ENCODE results near the gene FOXL2. TPM values are rescaled to one million over a fixed set of nuclear protein-coding genes. Genes with fewer than 3 reads are reported as not detected.

The FOXL2 gene
- total RNA-seq, 4 donors from 2014 or later = 0.19 TPM; not detected in 3

DNA sequence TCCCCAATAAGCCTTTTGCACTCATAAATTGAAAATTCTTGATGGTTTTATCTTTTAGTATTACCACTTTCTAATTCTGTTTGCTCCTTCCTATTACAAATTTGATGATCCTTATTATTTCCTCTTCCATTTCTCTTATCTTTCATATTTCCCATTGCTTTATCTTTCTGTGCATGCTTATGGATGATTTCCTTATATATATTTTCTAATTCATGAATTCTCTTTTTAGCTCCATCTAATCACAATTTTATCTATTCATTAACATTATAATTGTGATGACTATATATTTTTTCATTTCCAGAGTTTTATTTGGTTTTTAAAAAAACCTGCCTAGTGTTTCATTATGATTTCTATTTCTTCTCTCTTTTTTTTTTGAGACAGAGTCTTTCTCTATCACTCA lies 18.0 kb upstream of the FOXL2 start:
- H3K4me1 ChIP-seq = peaks cover 0 to 7% (median 0%) of the 10 kb centered on the region in 3 donors
- intact Hi-C loops (cut with DNase I) = no loop called here
- no peaks in the 10 kb centered on the region for H3K9me3 ChIP-seq
- H3K36me3 ChIP-seq = no peaks in the 10 kb centered on the region
- DNase-seq = no peak
- H3K4me3 ChIP-seq = no peak overlapping the region
- H3K27ac ChIP-seq = no peak overlapping the region
- TF ChIP-seq, protein P1, sequence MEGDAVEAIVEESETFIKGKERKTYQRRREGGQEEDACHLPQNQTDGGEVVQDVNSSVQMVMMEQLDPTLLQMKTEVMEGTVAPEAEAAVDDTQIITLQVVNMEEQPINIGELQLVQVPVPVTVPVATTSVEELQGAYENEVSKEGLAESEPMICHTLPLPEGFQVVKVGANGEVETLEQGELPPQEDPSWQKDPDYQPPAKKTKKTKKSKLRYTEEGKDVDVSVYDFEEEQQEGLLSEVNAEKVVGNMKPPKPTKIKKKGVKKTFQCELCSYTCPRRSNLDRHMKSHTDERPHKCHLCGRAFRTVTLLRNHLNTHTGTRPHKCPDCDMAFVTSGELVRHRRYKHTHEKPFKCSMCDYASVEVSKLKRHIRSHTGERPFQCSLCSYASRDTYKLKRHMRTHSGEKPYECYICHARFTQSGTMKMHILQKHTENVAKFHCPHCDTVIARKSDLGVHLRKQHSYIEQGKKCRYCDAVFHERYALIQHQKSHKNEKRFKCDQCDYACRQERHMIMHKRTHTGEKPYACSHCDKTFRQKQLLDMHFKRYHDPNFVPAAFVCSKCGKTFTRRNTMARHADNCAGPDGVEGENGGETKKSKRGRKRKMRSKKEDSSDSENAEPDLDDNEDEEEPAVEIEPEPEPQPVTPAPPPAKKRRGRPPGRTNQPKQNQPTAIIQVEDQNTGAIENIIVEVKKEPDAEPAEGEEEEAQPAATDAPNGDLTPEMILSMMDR (IDR thresholded peaks at IDR 0.05) = no peak
- no peak for TF ChIP-seq POLR2A (IDR thresholded peaks at IDR 0.05)
- H3K27me3 ChIP-seq = peaks cover 0 to 52% (median 9%) of the 10 kb centered on the region in 4 donors

DNA sequence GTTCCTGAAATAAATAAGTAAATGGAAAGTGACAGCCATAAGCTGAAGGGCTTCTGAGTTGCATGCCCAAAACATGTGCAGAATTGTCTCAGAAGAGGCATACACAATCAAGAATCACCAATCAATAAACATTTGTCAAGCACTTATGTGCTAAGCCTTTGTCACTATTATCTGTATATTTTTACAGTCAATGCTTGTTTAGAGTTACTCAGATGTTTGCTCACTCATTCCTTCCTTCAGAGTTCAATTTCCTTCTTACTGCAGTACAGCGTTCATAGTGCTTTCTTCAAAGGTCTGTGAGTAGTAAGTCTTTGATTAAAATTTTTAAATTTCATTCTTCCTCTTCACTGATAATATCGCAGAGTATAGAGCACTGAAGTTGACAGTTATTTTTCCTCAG lies 17.3 kb upstream of the FOXL2 start:
- WGBS, 2 donors = 71 to 83% methylated on average over 2 of the region's 2 CpGs
- H3K9me3 ChIP-seq = no peaks in the 10 kb centered on the region
- no peak for DNase-seq
- TF ChIP-seq, protein P1 (IDR thresholded peaks at IDR 0.05) = no peak
- TF ChIP-seq POLR2A (IDR thresholded peaks at IDR 0.05) = no peak
- no peak overlapping the region for H3K27ac ChIP-seq
- intact Hi-C loops (cut with DNase I) = no loop called here
- H3K27me3 ChIP-seq = peaks cover 0 to 55% (median 9%) of the 10 kb centered on the region in 4 donors
- H3K4me1 ChIP-seq = peaks cover 0 to 7% (median 0%) of the 10 kb centered on the region in 3 donors
- H3K36me3 ChIP-seq = no peaks in the 10 kb centered on the region
- no peak overlapping the region for H3K4me3 ChIP-seq

DNA sequence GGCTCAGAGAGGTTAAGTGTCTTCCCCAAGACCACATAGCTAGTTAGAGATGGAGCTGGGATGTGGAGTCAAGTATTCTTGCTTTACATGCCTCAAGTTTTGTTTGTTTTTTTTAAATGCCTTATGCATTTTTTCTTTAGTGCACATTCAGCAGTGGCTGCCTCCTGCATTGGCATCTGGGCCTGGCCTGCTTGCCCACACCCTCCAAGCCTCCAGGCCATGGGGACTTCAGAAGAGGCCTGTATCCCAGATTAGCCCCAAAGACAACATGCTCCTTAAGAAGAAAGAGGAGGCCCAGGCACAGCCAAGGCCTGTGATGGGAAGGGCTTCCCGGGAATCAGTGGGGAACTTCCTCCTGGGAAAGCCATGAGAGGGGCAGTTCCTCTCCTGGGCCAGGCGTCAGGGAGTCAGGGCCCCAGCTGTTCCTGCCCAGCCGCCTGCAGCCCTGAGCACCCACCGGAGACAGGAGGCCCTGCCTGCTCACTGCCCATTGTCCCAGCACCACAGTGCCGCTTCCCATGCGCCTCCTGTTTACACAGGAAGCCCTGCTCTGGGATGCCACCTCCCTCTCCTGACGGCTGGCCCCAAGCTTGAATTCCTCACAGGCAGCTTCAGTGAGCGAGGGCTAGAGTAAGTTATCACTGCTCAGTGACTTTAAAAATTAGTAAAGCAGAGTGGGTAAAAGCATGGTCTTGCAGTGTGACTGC lies 16.1 kb upstream of the FOXL2 start:
- no peak overlapping the region for H3K27ac ChIP-seq
- no peak for DNase-seq
- H3K36me3 ChIP-seq = no peaks in the 10 kb centered on the region
- H3K9me3 ChIP-seq = no peaks in the 10 kb centered on the region
- TF ChIP-seq POLR2A (IDR thresholded peaks at IDR 0.05) = no peak
- TF ChIP-seq, protein P1 (IDR thresholded peaks at IDR 0.05) = no peak
- WGBS, 2 donors = 60% methylated on average over 1 of the region's 8 CpGs; no CpG with 5 or more reads in 1 of the 2 donors
- intact Hi-C loops (cut with DNase I) = no loop called here
- no peak overlapping the region for H3K4me3 ChIP-seq
- H3K4me1 ChIP-seq = peaks cover 0 to 7% (median 0%) of the 10 kb centered on the region in 3 donors
- peaks cover 0 to 62% (median 9%) of the 10 kb centered on the region in 4 donors for H3K27me3 ChIP-seq

DNA sequence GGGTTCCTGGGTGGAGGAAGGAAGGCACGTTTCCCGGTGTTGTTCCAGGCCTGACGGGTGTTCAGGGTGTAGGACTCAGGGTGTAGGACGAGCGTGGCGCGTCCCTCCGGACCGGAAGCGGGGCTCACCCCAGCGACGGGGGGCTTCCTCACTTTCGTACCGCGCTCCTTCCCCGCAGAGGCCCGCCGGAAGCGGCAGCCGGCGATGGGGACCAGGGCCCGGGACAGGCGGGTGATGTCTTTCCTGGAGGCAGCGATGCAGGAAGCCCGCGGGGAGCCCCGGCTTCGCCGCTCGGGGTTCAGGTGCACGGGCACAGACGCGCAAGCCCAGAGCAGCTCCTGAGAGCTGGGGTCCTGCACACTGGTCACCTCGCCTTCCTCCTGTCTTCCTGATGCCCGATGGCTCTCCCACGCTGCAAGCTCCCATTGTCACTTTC lies 13.5 kb upstream of the FOXL2 start:
- intact Hi-C loops (cut with DNase I) = no loop called here
- Histone ChIP-seq H3K27ac (no peak overlapping the region), H3K4me1 (peaks cover 0 to 7% (median 0%) of the 10 kb centered on the region in 3 donors), H3K4me3 (peak overlapping the region in 1 of 4 donors; percentile 26), H3K9me3 (no peaks in the 10 kb centered on the region), H3K27me3 (peaks cover 0 to 78% (median 9%) of the 10 kb centered on the region in 4 donors), H3K36me3 (no peaks in the 10 kb centered on the region)
- WGBS, 2 donors = 6 to 15% methylated on average over 19 to 26 of the region's 36 CpGs
- TF ChIP-seq POLR2A (IDR thresholded peaks at IDR 0.05) = no peak
- TF ChIP-seq, protein P1 (IDR thresholded peaks at IDR 0.05) = no peak
- DNase-seq = no peak

DNA sequence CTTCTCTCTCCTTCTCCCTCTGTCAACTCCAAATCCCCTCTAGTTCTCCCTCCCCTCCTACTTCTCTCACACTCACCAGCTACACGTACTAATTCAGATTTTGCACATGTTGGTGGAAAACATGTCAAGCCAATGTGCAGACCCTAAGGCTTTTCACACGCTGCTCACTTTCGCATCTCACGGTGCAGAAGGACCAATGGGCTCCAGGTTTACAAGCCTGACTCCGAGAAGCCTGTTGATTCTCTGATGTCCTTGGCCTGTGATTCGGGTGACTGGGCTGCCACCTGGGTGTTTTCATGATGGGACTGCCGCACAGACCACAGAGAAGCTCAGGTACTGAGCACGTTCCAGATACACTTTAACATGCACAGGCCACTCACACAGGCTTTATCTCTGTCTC lies 3.8 kb upstream of the FOXL2 start:
- peaks cover 25 to 100% (median 35%) of the 10 kb centered on the region in 4 donors for H3K27me3 ChIP-seq
- WGBS, 2 donors = 82 to 97% methylated on average over 6 to 8 of the region's 8 CpGs
- DNase-seq = no peak
- H3K36me3 ChIP-seq = no peaks in the 10 kb centered on the region
- H3K4me3 ChIP-seq = no peak overlapping the region
- H3K9me3 ChIP-seq = no peaks in the 10 kb centered on the region
- TF ChIP-seq, protein P1 (IDR thresholded peaks at IDR 0.05) = no peak
- TF ChIP-seq POLR2A (IDR thresholded peaks at IDR 0.05) = no peak
- intact Hi-C loops (cut with DNase I) = no loop called here
- H3K4me1 ChIP-seq = peaks cover 22 to 34% (median 25%) of the 10 kb centered on the region in 3 donors
- no peak overlapping the region for H3K27ac ChIP-seq
